Keratinocyte (primary cell): ENCODE results near the gene ZNF816. TPM values are rescaled to one million over a fixed set of nuclear protein-coding genes. Genes with fewer than 3 reads are reported as not detected.

Source experiments
- DNase-seq: peaks from one replicate; pipeline ENCODE4 v3.0.0-alpha.2; 2011; ENCODE audit warnings: low read depth, missing footprints, low spot score
- FAIRE-seq: peaks from 2 replicates; lab custom pipeline; 2011; peaks lifted over from hg19 to GRCh38; lab: Jason Lieb, UNC
- H2AFZ ChIP-seq: 2 replicates; pipeline ENCODE4 v1.6.0; 2012; ENCODE audit warnings: low read length, control low read depth, inconsistent platforms; ENCODE audit not compliant: control insufficient read depth
- H3K27ac ChIP-seq: 2 replicates; pipeline ENCODE4 v1.5.1; 2011; ENCODE audit warnings: low read length; ENCODE audit not compliant: control insufficient read depth, insufficient read depth
- H3K27me3 ChIP-seq: 3 replicates; pipeline ENCODE4 v1.6.0; 2011; ENCODE audit warnings: low read length; ENCODE audit not compliant: control insufficient read depth, insufficient read depth; ENCODE audit errors: extremely low read depth
- H3K36me3 ChIP-seq, 2 experiments: 2 replicates in 1 of 2; 3 replicates in 1 of 2; pipeline ENCODE4 v1.5.1; 2011; ENCODE audit warnings: low read length in 2 of 2, mild to moderate bottlenecking in 1 of 2; ENCODE audit not compliant: control insufficient read depth in 2 of 2, insufficient read depth in 2 of 2; ENCODE audit errors: extremely low read depth in 1 of 2
- H3K4me1 ChIP-seq: 3 replicates; pipeline ENCODE4 v1.5.1; 2011; ENCODE audit warnings: low read length; ENCODE audit not compliant: control insufficient read depth, insufficient read depth; ENCODE audit errors: extremely low read depth
- H3K4me2 ChIP-seq: 3 replicates; pipeline ENCODE4 v1.6.0; 2011; ENCODE audit warnings: low read depth, low read length; ENCODE audit not compliant: control insufficient read depth, insufficient read depth; ENCODE audit errors: extremely low read depth
- H3K4me3 ChIP-seq, 3 experiments: fragments of 200-600 bp in 1 of 3; sonication (generic) in 1 of 3; 2 replicates in 2 of 3; 3 replicates in 1 of 3; pipeline ENCODE4 v1.5.1; 2011 to 2016; ENCODE audit warnings: low read length in 3 of 3, mild to moderate bottlenecking in 3 of 3, control low read depth in 2 of 3, inconsistent platforms in 1 of 3, low read depth in 1 of 3, mixed read lengths in 1 of 3, mixed run types in 1 of 3, moderate library complexity in 1 of 3; ENCODE audit not compliant: control insufficient read depth in 2 of 3, insufficient read depth in 2 of 3; ENCODE audit errors: extremely low read depth in 1 of 3
- H3K79me2 ChIP-seq: 2 replicates; pipeline ENCODE4 v1.6.0; 2012; ENCODE audit warnings: low read length; ENCODE audit not compliant: control insufficient read depth, insufficient read depth
- H3K9ac ChIP-seq: 3 replicates; pipeline ENCODE4 v1.6.0; 2011; ENCODE audit warnings: low read length; ENCODE audit not compliant: control insufficient read depth, insufficient read depth; ENCODE audit errors: extremely low read depth
- H3K9me1 ChIP-seq: 3 replicates; pipeline ENCODE4 v1.6.0; 2011; ENCODE audit warnings: low read length; ENCODE audit not compliant: control insufficient read depth, insufficient read depth; ENCODE audit errors: extremely low read depth
- H3K9me3 ChIP-seq: 2 replicates; pipeline ENCODE4 v1.5.1; 2012; ENCODE audit warnings: low read depth, low read length; ENCODE audit not compliant: control insufficient read depth
- H4K20me1 ChIP-seq: 3 replicates; pipeline ENCODE4 v1.6.0; 2011; ENCODE audit warnings: low read length; ENCODE audit not compliant: control insufficient read depth, insufficient read depth; ENCODE audit errors: extremely low read depth
- CTCF ChIP-seq, 3 experiments: IDR thresholded peaks in 1 of 3; conservative IDR thresholded peaks in 1 of 3; optimal IDR thresholded peaks in 1 of 3; 2 replicates in 2 of 3; 3 replicates in 1 of 3; pipeline versions ENCODE3 to v1.5.1; 2011; ENCODE audit warnings: low read length in 3 of 3, mild to moderate bottlenecking in 3 of 3, moderate library complexity in 2 of 3, control low read depth in 1 of 3, inconsistent platforms in 1 of 3; ENCODE audit not compliant: insufficient read depth in 2 of 3; ENCODE audit errors: extremely low read depth in 1 of 3
- EZH2 ChIP-seq: IDR thresholded peaks from one replicate; pipeline ENCODE4 v1.6.1; 2012; ENCODE audit warnings: inconsistent platforms, mild to moderate bottlenecking, low read length, moderate library complexity
- dilution Hi-C: fragments of 300-500 bp; cut with MboI; formaldehyde crosslinking; loops from one replicate; pipeline ENCODE4 v1.7.0; 2020; ENCODE audit warnings: low sequenced_read_pairs; ENCODE audit not compliant: extremely low pct_ligation_motif_present
- polyA plus RNA-seq, 5 experiments: library from polyadenylated mRNA; depleted of rRNA in 3 of 5; stranded (reverse) in 3 of 5; stranded (forward) in 1 of 5; unstranded in 1 of 5; fragments of >200 nt; gene quantifications; 1 replicate in 1 of 5; 2 replicates in 3 of 5; 3 replicates in 1 of 5; pipeline versions ENCODE4 v1.2.1 to v1.2.3, GENCODE V29; 2011 to 2012; ENCODE audit warnings: missing spikeins in 2 of 5, low read depth in 1 of 5, low replicate concordance in 1 of 5

ZNF816 gene
- polyA plus RNA-seq, 1 donor (not counting 4 experiments of a cell fraction or from before 2014, with no cell fraction given) = 4.3 TPM

GRCh38 chr19:52997975-52998374 lies 35.3 kb upstream of the ZNF816 start:
- H3K4me2 ChIP-seq = no peak overlapping the region
- no peaks in the 10 kb centered on the region for H3K9me1 ChIP-seq
- peaks cover 2% of the 10 kb centered on the region for H3K4me1 ChIP-seq
- no peaks in the 10 kb centered on the region for H3K27me3 ChIP-seq
- H3K79me2 ChIP-seq = no peaks in the 10 kb centered on the region
- H2AFZ ChIP-seq = no peak overlapping the region
- H3K4me3 ChIP-seq = no peak overlapping the region
- TF ChIP-seq CTCF (optimal IDR thresholded peaks at IDR 0.05 in 1 of 3, IDR thresholded peaks at IDR 0.05 in 1 of 3, conservative IDR thresholded peaks at IDR 0.05 in 1 of 3; ENCODE audit: extremely low read depth in 1 of 3, insufficient read depth in 2 of 3, low read length in 3 of 3) (no peak), EZH2 (no peak)
- FAIRE-seq (no peak), DNase-seq (no peak)
- H3K27ac ChIP-seq = no peak overlapping the region
- dilution Hi-C loops = no loop called here
- peaks cover 2% of the 10 kb centered on the region for H3K9me3 ChIP-seq
- H3K9ac ChIP-seq = no peak overlapping the region
- H4K20me1 ChIP-seq = no peaks in the 10 kb centered on the region
- no peaks in the 10 kb centered on the region for H3K36me3 ChIP-seq

- Histone ChIP-seq H3K9me3 (peaks cover 2% of the 10 kb centered on the region), H3K4me1 (peaks cover 15% of the 10 kb centered on the region), H2AFZ (no peak overlapping the region), H3K36me3 (no peaks in the 10 kb centered on the region), H3K4me2 (no peak overlapping the region), H3K9me1 (no peaks in the 10 kb centered on the region), H4K20me1 (no peaks in the 10 kb centered on the region), H3K4me3 (no peak overlapping the region), H3K9ac (no peak overlapping the region), H3K27me3 (no peaks in the 10 kb centered on the region), H3K27ac (no peak overlapping the region), H3K79me2 (no peaks in the 10 kb centered on the region)
- FAIRE-seq (no peak), DNase-seq (no peak)
- TF ChIP-seq EZH2 (no peak), CTCF (optimal IDR thresholded peaks at IDR 0.05 in 1 of 3, IDR thresholded peaks at IDR 0.05 in 1 of 3, conservative IDR thresholded peaks at IDR 0.05 in 1 of 3; ENCODE audit: extremely low read depth in 1 of 3, insufficient read depth in 2 of 3, low read length in 3 of 3) (no peak)
- dilution Hi-C loops = no loop called here
Observed at GRCh38 chr19:52995711-52996110, 33.0 kb upstream of the ZNF816 start.
